ENCODE results near the gene ANAPC2. TPM values are rescaled to one million over a fixed set of nuclear protein-coding genes. Genes with fewer than 3 reads are reported as not detected.
A peak's percentile ranks its signal among the peaks of the same experiment; 100 is the strongest.
"Not testable (repeated sequence)": the region's sequence is repeated elsewhere in the genome, so short reads cannot be mapped to it uniquely, and the experiment has no call there.

ANAPC2 gene
- polyA plus RNA-seq, 3 donors: 35.5 to 56.7 (median 49.2) TPM

DNA sequence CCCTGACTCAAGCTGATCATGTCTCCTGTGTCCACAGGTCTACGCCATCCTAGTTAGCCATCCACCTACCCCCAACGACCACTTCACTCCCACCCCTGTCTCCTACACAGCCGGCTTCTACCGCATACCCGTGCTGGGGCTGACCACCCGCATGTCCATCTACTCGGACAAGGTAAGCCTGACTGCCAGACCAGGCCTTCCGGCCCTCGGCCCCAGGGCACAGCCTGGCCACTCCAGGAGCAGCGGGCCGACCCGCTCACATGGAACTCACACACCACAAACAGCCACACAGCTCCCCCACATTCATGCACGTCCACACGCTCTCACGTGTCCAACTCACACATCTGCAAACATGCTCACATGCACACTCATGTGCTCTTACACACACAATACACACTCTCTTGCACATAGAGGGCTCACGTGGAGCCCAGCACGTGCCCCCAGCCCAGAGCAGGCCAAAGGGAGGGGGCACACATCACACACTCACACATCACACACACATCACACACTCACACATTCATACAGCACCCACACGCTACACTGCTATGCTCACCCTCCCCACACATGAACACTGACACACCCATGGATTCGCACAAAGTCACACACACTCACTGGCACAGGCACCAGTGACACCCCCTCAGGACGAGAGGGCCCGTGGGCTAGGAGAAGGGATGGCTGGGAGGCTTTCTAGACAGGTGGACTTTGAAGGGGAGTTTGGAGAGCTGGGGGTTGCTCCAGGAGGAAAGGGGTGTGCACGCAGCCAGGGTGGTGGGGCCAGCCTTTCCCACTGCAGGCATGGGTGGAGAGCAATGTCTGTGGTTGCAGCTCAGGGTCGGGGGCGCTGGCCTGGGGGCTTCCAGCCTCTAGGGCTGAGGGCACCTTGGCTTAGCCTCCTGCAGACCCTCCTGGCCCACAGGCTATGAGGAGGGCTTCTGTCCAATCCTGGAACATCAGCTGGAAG, 46.1 kb downstream of the ANAPC2 start:
- DNase-seq (ENCODE audit: extremely low read depth in 1 of 11, low read depth in 9 of 11, low spot score in 4 of 11): no peak

DNA sequence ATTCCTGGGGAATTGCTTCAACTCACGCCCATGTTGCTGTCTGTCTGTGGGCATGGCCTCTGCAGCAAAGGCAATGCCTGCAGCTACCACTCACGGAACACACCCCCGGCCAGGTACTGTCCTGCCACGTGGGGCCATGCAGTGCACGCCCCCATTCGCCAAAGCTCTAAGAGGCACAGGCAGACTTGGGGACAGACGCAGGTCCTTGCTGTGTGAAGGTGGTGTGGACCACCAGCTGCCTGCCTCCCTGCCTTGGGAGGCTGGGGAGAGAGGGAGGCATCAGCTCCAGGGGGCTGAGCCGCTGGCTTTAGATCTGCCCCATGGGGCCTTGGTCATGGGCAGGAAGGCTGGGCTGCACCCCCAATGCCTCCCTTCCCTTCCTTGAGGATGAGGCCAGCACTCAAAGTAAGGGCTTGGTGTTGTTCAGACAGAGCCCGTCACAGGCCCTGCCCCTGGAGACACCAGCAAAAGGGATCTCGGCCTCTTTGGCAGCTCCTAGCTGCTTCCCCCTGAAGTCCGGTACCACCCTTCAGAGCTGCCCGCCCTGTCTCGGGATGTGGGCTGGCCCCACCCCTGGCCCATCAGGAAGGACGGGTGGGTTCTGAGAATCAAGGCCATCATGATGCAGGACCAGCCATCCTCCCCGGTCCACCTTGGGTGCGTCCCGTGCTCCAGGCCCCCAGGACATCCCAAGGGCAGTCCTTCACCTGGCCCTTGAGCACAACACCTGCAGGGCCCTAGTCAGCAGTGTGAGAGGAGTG, 47.1 kb downstream of the ANAPC2 start:
- no peak for DNase-seq (ENCODE audit: extremely low read depth in 1 of 11, low read depth in 9 of 11, low spot score in 4 of 11)

DNA sequence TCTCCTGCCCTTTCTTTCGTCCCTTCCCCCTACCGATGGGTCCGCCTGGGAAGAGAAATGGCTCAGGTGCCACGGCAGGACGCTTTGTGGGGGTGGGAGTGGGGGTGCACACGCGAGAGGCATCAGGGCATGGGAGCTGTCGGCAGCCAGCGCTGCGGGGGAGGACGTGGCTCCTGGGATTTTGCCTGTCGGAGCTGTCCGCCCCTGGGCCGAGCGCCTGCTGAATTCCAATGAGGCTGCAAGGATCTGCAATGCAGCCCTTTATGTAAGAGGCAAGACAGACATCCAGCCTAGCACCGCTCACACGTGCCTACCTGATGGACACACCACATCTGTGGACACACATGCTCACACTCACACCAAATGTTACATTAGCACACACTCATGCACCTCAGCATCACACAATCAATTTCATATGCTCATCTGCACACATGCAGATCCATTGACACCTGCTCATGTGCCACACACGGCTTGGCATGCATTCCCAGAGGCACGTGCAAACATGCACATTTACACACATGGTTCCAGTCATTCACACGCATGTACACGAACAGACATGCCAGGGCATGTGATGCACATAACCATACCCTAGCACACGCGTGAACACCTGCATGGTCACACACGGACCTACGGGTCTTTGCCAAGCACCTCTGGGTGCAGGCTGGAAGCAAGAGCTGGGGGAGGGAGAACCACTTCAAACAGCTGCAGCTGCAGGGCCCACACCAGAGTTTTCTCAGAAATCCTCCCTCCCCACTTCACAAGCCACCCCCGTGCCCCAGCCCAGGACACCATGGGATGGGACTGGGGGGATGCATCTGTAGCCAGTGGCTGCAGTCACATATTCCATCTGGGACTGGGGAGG, 48.0 kb downstream of the ANAPC2 start:
- DNase-seq (ENCODE audit: extremely low read depth in 1 of 11, low read depth in 9 of 11, low spot score in 4 of 11): no peak

DNA sequence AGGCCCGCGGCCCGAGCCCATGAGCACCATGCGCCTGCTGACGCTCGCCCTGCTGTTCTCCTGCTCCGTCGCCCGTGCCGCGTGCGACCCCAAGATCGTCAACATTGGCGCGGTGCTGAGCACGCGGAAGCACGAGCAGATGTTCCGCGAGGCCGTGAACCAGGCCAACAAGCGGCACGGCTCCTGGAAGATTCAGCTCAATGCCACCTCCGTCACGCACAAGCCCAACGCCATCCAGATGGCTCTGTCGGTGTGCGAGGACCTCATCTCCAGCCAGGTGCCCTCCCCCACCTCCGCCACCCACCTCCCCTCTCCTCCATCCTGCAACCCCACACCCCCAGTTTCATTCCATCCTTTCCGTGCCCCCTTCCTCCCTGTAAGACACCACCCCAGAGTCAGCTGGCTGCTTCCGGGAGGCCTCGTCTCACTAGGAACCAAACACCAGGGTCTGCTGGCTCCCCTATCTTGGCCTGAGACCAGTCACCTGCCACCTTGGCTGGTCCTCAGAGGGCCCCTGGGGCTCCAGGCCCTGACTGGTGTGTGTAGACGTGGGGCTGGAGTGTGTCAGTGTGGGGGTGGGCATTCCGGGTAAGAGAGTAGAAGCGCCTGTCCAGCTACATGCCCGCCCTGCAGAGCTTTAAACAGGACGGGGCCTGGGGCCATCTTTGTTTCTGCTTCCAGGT, 48.8 kb downstream of the ANAPC2 start:
- no peak for DNase-seq (ENCODE audit: extremely low read depth in 1 of 11, low read depth in 9 of 11, low spot score in 4 of 11)

DNA sequence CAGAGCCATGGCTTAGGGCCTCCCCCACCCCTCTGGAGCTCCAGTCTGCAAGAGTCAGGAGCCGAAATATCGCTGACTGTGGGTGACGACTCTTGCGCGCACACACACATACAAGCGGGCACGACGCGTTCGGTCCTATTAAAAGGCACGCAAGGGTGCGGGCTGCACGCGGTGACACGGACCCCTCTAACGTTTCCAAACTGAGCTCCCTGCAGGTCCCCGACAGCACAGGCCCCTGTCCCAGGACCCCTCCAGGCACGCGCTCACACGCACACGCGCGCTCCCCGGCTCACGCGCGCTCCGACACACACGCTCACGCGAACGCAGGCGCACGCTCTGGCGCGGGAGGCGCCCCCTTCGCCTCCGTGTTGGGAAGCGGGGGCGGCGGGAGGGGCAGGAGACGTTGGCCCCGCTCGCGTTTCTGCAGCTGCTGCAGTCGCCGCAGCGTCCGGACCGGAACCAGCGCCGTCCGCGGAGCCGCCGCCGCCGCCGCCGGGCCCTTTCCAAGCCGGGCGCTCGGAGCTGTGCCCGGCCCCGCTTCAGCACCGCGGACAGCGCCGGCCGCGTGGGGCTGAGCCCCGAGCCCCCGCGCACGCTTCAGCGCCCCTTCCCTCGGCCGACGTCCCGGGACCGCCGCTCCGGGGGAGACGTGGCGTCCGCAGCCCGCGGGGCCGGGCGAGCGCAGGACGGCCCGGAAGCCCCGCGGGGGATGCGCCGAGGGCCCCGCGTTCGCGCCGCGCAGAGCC, 49.5 kb downstream of the ANAPC2 start, which contains the start of gene GRIN1:
Gene GRIN1, plus strand, starts transcription at position 433 of the 746 bp plus-strand sequence. CDS start 333 bp downstream, outside the sequence.
- DNase-seq (ENCODE audit: extremely low read depth in 1 of 11, low read depth in 9 of 11, low spot score in 4 of 11): peak in 6 of 11 donors; percentile 45 to 67 (median 56)

DNA sequence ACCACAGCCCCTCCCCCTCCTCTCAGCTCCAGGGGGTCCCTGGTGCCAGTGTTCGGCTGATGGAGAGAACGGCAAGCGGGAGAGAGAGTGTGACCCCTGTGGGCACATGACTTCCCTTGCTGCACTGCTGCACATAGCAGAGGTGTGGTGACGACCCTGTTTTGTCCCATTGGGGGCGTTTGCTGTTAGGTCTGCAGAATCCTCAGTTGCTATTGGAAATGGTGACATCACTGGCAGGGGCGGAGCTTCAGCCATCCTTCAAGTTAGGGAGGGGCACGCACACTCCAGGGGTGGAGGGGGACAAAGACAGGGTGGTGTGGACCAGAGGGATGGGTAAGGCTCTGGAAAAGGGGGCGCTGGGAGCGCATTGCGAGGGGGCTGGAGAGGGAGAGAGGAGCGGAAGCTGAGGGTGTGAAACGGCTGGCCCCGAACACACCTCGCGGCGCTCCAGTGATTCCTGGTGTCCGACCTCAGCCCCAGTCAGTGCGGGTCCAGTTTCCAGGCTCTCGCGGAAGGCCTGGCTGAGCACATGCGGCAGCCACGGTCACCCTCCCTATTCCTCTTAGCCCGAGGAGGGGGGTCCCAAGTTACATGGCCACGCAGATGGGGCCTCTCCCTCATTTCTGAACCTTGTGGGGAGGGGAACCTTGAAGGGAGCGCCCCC, 50.2 kb downstream of the ANAPC2 start:
- DNase-seq (ENCODE audit: extremely low read depth in 1 of 11, low read depth in 9 of 11, low spot score in 4 of 11): no peak

DNA sequence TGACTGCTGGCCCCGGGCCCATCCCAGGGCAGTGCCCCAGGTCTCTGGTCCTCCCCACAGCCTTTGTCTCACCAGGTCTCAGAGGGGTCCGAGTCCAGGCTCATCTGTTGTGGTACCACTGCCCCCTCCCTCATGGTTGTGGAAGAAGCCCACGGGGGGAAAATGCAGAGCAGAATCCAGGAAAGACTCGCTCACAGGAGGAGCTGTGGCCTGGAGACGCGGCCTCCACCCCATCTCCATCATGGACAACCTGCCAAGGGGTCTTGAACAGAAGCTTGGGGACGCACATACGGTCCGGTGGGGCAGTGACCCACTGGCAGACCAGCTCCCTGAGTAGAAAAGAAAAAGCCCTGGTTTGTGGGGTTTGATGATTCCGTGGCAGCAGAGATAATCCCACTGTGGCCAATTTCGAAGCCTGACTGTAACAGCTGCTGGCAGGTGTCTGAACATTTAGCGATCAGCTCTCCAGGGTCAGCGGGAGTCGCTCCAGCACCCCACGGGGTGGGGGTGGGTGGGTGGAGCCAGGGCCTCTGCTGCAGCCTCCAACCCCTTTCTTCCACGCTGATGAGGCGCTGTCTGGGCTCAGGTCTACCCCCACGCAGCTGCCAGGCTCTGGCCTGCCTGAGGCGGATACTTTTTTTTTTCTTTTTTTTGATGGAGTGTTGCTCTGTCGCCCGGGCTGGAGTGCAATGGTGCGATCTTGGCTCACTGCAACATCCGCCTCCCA, 51.3 kb downstream of the ANAPC2 start:
- no peak for DNase-seq (ENCODE audit: extremely low read depth in 1 of 11, low read depth in 9 of 11, low spot score in 4 of 11)

DNA sequence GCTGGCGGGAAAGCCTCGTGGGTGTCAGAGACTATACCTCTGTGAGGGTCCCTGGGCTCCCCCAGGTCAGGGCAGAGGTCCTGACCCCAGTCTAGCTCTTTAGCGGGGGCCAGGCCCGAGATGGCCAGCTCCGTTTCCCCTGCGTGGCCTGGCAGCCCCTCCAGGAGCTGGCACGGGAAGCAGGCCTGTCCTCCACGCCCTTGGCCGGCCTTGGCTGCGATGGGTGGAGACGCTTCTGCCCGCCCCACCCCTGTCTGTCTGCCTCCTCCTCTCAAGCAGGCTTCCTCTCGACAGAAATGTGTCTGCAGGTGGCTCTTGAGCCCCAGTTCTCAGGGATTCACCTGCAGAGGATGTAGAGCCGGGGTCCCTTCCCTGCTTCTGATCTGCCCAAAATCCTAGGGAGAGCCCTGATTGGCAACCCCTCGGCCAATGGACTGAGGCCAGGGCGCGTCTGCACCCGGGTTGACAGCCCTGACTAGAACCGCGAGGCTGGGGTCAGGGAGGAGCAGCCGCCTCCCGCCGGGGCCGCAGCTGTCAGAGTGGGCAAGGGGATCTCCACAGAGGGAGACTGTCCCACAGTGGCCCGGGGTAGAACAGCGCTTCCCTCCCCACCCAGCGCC, 52.0 kb downstream of the ANAPC2 start:
- no peak for DNase-seq (ENCODE audit: extremely low read depth in 1 of 11, low read depth in 9 of 11, low spot score in 4 of 11)

DNA sequence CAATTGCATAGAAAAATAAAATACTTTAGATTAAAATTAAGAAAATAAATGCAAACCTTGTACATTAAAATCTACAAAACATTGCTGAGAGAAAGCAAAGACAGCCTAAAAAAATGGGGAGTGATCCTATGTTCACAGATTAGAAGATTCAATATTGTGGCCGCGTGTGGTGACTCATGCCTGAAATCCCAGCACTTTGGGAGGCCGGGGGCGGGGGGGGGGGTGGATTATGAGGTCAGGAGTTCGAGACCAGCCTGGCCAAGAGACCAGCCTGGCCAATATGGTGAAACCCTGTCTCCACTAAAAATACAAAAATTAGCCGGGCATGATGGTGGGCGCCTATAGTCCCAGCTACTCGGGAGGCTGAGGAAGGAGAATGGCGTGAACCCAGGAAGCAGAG, 53.2 kb downstream of the ANAPC2 start:
- not testable (repeated sequence) for DNase-seq (ENCODE audit: extremely low read depth in 1 of 11, low read depth in 9 of 11, low spot score in 4 of 11)

DNA sequence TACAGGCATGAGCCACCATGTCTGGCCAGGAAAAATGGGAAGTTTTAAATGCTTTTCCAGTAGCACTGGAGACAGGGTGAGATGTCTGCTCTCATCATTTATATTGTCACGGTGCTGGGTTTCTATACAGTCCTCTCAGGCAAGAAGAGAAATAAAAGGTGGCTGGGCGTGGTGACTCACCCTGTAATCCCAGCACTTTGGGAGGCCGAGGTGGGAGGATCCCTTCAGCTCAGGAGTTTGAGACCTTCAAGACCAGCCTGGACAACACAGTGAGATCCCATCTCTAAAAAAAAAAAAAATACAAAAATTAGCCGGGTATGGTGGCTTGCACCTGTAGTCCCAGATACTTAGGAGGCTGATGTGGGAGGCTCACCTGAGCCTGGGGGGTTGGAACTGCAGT, 54.2 kb downstream of the ANAPC2 start:
- DNase-seq (ENCODE audit: extremely low read depth in 1 of 11, low read depth in 9 of 11, low spot score in 4 of 11): no peak

DNA sequence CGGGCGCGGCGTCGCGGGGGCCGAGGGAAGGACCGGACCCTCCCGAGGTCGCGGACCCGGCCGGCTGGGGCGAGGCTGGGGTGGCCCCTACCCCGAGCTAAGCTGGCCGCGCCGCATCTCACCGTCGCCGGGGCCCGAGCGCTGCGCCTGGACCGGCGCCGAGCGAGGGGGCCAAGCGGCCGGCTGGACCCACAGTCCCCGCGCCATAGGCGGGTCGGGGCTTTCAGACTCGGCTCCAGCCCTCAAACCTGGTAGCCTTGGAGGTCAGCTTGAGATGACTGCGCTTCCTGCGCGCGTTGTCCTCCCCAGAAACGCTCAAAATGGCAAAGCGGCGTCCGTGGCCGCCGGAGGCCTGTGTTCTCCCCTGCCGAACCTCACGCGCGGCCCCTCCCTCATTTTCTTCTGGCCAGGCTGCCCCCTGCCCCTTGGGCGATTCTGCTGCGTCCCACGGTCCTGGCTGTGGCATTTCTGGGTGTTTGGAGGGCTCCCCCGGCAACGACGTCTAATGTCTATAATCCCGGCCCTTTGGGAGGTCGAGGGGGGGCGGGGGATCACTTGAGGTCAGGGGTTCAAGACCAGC, 58.1 kb downstream of the ANAPC2 start:
- DNase-seq (ENCODE audit: extremely low read depth in 1 of 11, low read depth in 9 of 11, low spot score in 4 of 11): no peak

DNA sequence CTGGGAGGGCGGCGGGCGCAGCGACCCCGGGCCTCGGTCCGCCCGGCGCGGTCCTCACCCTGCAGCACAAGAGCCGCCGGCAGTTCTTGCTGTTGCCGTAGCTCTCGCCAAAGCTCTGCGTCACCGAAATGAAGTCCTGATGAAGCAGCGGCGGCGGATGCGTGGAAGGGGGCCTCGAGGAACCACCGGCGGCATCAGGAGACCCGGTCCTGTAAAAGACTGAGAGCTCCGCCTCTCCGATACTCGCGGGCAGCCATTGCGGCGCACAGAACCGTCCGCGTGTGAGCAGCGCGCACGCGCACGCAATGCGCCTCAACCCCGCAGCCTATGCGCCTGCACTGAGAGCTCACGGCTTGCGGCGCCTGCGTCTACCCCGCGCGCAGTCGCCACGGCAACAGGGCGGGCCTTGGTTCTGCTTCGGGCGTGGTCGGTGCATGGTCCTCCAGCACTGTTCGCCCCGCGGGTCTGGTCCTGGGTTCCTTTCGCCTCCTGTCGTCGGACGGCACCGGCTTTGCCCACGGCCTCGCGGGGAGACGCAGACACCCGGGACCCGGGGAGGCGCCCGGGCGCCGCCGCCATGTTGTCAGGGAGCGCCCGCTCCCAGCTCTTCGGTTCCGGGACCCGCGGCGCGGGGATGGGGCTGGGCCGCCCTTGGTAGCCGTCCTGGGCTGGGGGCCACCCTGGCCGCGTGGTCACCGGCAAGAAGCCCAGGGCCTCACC, 58.7 kb downstream of the ANAPC2 start:
- peak; percentile 68 to 84 (median 77) for DNase-seq (ENCODE audit: extremely low read depth in 1 of 11, low read depth in 9 of 11, low spot score in 4 of 11)

DNA sequence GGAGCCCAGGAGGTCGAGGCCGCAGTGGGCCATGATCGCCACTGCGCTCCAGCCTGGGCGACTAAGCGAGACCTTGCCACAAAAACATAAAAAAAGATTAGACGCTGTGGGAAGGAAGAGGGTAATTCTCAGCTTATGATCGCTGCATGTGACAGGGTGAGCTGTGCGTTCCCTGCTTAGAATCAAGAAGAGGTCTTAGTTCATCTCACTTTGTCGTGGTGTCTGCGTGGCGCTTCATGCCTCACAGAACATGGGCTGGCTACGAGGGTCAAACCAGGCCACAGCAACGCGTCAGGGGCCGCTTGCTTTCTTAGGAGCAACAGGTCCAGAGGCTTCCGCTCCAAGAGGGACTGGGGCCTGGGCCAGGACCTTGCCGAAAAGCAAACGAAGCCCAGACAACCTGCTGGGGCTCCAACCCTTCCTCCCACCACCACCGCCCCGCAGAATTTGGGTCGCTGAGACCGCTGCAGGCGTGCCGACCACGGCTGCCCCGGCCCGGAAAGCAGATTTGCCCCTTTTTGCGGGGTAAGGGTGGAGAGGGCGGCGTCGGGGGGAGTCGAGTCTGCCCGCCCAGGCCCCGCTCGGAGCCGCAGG, 59.4 kb downstream of the ANAPC2 start:
- no peak for DNase-seq (ENCODE audit: extremely low read depth in 1 of 11, low read depth in 9 of 11, low spot score in 4 of 11)

DNA sequence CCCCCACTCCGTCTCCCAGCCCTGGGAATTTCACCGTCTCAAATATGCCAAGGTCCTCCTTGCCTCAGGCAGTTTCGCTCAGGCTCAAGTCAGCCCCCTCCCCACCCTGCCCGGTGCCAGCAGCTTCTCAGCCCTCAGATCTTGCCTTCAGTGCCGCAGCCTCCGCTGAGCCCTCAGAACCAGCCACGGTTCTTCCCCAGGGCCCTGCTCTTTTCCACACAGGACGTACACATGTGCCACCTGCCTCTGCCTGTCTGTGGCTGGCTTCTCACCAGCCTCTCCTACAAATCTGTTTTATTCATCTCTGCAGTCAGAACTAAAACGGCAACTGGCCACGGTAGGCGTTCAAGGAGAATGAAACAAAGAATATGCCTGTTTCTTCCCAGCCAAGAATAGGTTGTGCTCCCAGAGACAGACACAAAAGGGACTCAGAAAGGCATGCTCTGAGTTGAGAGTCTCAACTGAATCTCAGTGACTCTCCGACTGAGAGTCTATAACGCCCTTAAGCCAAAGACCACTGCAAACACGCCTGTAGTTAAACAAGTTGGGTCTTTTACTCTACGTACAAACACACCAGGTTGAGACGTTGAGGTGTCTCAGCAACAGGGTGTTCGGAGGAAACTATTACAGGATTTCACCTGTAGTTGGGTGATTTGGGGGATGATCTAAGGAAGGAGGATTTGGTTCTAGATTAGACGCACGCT, 60.0 kb downstream of the ANAPC2 start:
- no peak for DNase-seq (ENCODE audit: extremely low read depth in 1 of 11, low read depth in 9 of 11, low spot score in 4 of 11)
